ENCODE measurements around the gene LNPK.
A peak's percentile ranks its signal among the peaks of the same experiment; 100 is the strongest.
"Not testable (repeated sequence)": the region's sequence is repeated elsewhere in the genome, so short reads cannot be mapped to it uniquely, and the experiment has no call there.

Gene LNPK

DNA sequence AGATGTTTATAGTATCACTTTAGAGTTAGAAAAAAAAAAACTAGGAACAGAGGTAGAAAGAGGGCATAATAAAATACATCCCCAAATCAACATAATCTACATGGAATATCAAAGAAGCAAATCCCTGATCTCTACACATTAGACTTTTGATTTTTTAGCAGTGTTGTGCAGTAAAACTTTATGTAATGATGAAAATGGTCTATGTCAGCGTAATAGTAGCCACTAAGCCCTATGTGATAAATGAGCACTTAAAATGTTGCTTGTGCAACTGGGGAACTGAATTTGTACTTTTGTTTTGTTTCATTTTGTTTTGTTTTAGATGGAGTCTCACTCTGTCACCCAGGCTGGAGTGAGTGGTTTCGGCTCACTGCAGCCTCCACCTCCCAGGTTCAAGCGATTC, 36.3 kb downstream of the LNPK start:
- H3K27ac ChIP-seq (ENCODE audit: low read length): no peak overlapping the region
- H3K4me1 ChIP-seq (ENCODE audit: insufficient read depth, low read length): no peaks in the 10 kb centered on the region
- no peaks in the 10 kb centered on the region for H3K9me3 ChIP-seq (ENCODE audit: insufficient read depth, low read length, severe bottlenecking)
- no peak overlapping the region for H3K4me2 ChIP-seq (ENCODE audit: insufficient read depth, low read length)
- no peak for TF ChIP-seq EZH2 (IDR thresholded peaks at IDR 0.05; ENCODE audit: borderline replicate concordance, low read depth, low read length, severe bottlenecking)
- TF ChIP-seq, protein P1, sequence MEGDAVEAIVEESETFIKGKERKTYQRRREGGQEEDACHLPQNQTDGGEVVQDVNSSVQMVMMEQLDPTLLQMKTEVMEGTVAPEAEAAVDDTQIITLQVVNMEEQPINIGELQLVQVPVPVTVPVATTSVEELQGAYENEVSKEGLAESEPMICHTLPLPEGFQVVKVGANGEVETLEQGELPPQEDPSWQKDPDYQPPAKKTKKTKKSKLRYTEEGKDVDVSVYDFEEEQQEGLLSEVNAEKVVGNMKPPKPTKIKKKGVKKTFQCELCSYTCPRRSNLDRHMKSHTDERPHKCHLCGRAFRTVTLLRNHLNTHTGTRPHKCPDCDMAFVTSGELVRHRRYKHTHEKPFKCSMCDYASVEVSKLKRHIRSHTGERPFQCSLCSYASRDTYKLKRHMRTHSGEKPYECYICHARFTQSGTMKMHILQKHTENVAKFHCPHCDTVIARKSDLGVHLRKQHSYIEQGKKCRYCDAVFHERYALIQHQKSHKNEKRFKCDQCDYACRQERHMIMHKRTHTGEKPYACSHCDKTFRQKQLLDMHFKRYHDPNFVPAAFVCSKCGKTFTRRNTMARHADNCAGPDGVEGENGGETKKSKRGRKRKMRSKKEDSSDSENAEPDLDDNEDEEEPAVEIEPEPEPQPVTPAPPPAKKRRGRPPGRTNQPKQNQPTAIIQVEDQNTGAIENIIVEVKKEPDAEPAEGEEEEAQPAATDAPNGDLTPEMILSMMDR (IDR thresholded peaks at IDR 0.05; ENCODE audit: borderline replicate concordance, extremely low read depth, low read length, poor library complexity, severe bottlenecking): no peak
- DNase-seq (no peak), ATAC-seq (ENCODE audit: insufficient read depth, low read depth) (no peak)
- H4K20me1 ChIP-seq (ENCODE audit: insufficient read depth, low read length): no peaks in the 10 kb centered on the region
- no peak overlapping the region for H3K9ac ChIP-seq (ENCODE audit: low read depth, low read length)
- H3K4me3 ChIP-seq (ENCODE audit: low read depth in 1 of 2, low read length in 2 of 2): no peak overlapping the region
- H3K27me3 ChIP-seq (ENCODE audit: insufficient read depth, low read length, poor library complexity): no peaks in the 10 kb centered on the region
- peaks cover 43% of the 10 kb centered on the region for H3K36me3 ChIP-seq (ENCODE audit: insufficient read depth, low read length)
- H2AFZ ChIP-seq (ENCODE audit: low read depth, low read length): no peak overlapping the region
- no peaks in the 10 kb centered on the region for H3K79me2 ChIP-seq (ENCODE audit: insufficient read depth, low read length)

DNA sequence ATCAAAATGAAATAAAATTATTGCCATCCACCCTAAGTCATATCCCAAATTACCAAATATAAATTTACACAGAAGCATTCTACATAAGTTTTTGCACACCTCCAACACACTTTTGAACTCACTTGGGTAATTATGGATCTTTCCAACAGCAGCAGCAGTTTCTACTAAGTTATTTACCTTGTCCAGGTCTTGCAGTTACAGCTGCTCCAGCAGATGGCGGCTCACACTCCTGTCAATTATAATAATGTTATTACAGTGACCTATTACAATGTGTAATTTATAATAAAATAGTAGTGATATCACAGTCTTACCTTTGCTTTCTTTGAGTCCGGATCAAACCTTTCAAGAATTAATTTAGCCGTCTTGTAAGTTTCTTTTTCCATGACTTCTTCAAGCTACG, 37.9 kb downstream of the LNPK start:
- Histone ChIP-seq H3K9me3 (ENCODE audit: insufficient read depth, low read length, severe bottlenecking) (no peaks in the 10 kb centered on the region), H3K4me3 (ENCODE audit: low read depth in 1 of 2, low read length in 2 of 2) (no peak overlapping the region), H3K79me2 (ENCODE audit: insufficient read depth, low read length) (no peaks in the 10 kb centered on the region), H3K36me3 (ENCODE audit: insufficient read depth, low read length) (peaks cover 32% of the 10 kb centered on the region), H3K4me1 (ENCODE audit: insufficient read depth, low read length) (no peaks in the 10 kb centered on the region), H3K4me2 (ENCODE audit: insufficient read depth, low read length) (no peak overlapping the region), H4K20me1 (ENCODE audit: insufficient read depth, low read length) (no peaks in the 10 kb centered on the region), H3K27me3 (ENCODE audit: insufficient read depth, low read length, poor library complexity) (no peaks in the 10 kb centered on the region), H3K9ac (ENCODE audit: low read depth, low read length) (no peak overlapping the region), H3K27ac (ENCODE audit: low read length) (no peak overlapping the region), H2AFZ (ENCODE audit: low read depth, low read length) (no peak overlapping the region)
- no peak for DNase-seq
- TF ChIP-seq EZH2 (IDR thresholded peaks at IDR 0.05; ENCODE audit: borderline replicate concordance, low read depth, low read length, severe bottlenecking): no peak
- TF ChIP-seq, protein P1 (IDR thresholded peaks at IDR 0.05; ENCODE audit: borderline replicate concordance, extremely low read depth, low read length, poor library complexity, severe bottlenecking): peak; percentile 20
- no peak for ATAC-seq (ENCODE audit: insufficient read depth, low read depth)

DNA sequence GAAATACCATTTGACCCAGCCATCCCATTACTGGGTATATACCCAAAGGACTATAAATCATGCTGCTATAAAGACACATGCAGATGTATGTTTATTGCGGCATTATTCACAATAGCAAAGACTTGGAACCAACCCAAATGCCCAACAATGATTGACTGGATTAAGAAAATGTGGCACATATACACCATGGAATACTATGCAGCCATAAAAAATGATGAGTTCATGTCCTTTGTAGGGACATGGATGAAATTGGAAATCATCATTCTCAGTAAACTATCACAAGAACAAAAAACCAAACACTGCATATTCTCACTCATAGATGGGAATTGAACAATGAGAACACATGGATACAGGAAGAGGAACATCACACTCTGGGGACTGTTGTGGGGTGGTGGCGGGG, 38.9 kb downstream of the LNPK start:
- not testable (repeated sequence) for H3K27ac ChIP-seq (ENCODE audit: low read length); ATAC-seq (ENCODE audit: insufficient read depth, low read depth); H3K9me3 ChIP-seq (ENCODE audit: insufficient read depth, low read length, severe bottlenecking); H3K9ac ChIP-seq (ENCODE audit: low read depth, low read length); H3K27me3 ChIP-seq (ENCODE audit: insufficient read depth, low read length, poor library complexity); H4K20me1 ChIP-seq (ENCODE audit: insufficient read depth, low read length); H3K79me2 ChIP-seq (ENCODE audit: insufficient read depth, low read length); DNase-seq; H3K4me3 ChIP-seq (ENCODE audit: low read depth in 1 of 2, low read length in 2 of 2); H2AFZ ChIP-seq (ENCODE audit: low read depth, low read length); H3K4me2 ChIP-seq (ENCODE audit: insufficient read depth, low read length); H3K4me1 ChIP-seq (ENCODE audit: insufficient read depth, low read length)
- H3K36me3 ChIP-seq (ENCODE audit: insufficient read depth, low read length): peaks cover 31% of the 10 kb centered on the region

DNA sequence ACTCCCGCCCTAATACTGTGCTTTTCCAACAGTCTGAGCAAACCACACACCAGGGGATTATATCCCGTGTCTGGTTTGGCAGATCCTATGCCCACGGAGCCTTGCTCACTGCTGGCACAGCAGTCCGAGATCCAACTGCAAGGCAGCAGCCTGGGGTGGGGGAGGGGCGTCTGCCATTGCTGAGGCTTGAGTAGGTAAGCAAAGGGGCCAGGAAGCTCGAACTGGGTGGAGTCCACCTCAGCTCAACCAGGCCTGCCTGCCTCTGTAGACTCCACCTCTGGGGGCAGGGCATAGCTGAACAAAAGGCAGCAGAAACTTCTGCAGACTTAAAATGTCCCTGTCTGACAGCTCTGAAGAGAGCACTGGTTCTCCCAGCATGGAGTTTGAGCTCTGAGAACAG, 44.2 kb downstream of the LNPK start:
- no peak for TF ChIP-seq EZH2 (IDR thresholded peaks at IDR 0.05; ENCODE audit: borderline replicate concordance, low read depth, low read length, severe bottlenecking)
- TF ChIP-seq, protein P1 (IDR thresholded peaks at IDR 0.05; ENCODE audit: borderline replicate concordance, extremely low read depth, low read length, poor library complexity, severe bottlenecking): no peak
- H3K4me1 ChIP-seq (ENCODE audit: insufficient read depth, low read length): no peaks in the 10 kb centered on the region
- H3K27ac ChIP-seq (ENCODE audit: low read length): no peak overlapping the region
- ATAC-seq (ENCODE audit: insufficient read depth, low read depth) (no peak), DNase-seq (no peak)
- H3K79me2 ChIP-seq (ENCODE audit: insufficient read depth, low read length): 0 out of 2 replicates have a peak, but pooled peaks cover 1% of the 10 kb centered on the region
- H3K4me2 ChIP-seq (ENCODE audit: insufficient read depth, low read length): no peak overlapping the region
- no peaks in the 10 kb centered on the region for H3K9me3 ChIP-seq (ENCODE audit: insufficient read depth, low read length, severe bottlenecking)
- H3K27me3 ChIP-seq (ENCODE audit: insufficient read depth, low read length, poor library complexity): no peaks in the 10 kb centered on the region
- no peak overlapping the region for H2AFZ ChIP-seq (ENCODE audit: low read depth, low read length)
- no peak overlapping the region for H3K9ac ChIP-seq (ENCODE audit: low read depth, low read length)
- peaks cover 43% of the 10 kb centered on the region for H3K36me3 ChIP-seq (ENCODE audit: insufficient read depth, low read length)
- no peaks in the 10 kb centered on the region; the same call in 1 of the 2 replicates for H4K20me1 ChIP-seq (ENCODE audit: insufficient read depth, low read length)
- no peak overlapping the region for H3K4me3 ChIP-seq (ENCODE audit: low read depth in 1 of 2, low read length in 2 of 2)

Data from DND-41 (cell line).